ENCODE measurements around the gene NUDCD2. TPM values are rescaled to one million over a fixed set of nuclear protein-coding genes. Genes with fewer than 3 reads are reported as not detected.
A peak's percentile ranks its signal among the peaks of the same experiment; 100 is the strongest.

The NUDCD2 gene
- total and polyA plus RNA-seq, 9 of the 15 experiments (the other 6 are each of a cell fraction or from before 2014, with no cell fraction given) = 14.6 to 76.9 (median 32.5) TPM

DNA sequence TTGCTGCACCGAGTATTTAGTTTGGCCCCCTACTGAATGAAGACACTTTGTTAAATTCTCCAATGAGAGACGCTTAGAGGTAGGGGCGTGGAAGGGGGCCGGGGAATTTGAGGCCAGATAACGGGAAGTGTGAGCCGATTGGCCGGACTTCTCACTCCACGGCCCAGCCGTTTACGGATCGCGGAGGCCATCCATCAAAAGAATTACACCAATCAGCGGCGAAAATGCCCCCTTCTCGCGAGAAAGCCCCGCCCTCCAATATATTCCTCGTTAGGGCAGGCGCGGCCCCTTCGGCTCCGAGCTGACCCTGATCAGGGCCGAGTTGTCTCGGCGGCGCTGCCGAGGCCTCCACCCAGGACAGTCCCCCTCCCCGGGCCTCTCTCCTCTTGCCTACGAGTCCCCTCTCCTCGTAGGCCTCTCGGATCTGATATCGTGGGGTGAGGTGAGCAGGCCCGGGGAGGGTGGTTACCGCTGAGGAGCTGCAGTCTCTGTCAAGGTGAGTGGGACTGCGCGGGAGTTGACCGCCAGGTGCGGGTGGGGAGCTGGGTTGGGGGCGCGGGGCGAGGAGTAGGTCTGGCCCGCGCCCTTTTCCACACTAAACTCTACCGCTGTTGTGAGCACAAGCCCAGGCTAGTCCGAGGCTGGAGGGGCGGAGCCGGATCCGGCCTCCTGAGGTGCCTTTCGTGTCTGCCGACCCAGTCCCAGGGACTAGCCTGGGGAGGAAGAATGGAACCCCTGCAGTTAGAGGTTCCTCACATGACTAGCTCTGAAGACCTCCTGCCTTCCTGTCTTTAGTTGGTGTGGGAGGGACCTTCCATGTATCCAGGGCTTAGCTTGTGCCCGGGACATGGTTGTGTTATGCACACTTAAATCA lies 22.4 kb downstream of the NUDCD2 start, which contains the start of gene CCNG1 (continued):
- TF ChIP-seq, protein P1, sequence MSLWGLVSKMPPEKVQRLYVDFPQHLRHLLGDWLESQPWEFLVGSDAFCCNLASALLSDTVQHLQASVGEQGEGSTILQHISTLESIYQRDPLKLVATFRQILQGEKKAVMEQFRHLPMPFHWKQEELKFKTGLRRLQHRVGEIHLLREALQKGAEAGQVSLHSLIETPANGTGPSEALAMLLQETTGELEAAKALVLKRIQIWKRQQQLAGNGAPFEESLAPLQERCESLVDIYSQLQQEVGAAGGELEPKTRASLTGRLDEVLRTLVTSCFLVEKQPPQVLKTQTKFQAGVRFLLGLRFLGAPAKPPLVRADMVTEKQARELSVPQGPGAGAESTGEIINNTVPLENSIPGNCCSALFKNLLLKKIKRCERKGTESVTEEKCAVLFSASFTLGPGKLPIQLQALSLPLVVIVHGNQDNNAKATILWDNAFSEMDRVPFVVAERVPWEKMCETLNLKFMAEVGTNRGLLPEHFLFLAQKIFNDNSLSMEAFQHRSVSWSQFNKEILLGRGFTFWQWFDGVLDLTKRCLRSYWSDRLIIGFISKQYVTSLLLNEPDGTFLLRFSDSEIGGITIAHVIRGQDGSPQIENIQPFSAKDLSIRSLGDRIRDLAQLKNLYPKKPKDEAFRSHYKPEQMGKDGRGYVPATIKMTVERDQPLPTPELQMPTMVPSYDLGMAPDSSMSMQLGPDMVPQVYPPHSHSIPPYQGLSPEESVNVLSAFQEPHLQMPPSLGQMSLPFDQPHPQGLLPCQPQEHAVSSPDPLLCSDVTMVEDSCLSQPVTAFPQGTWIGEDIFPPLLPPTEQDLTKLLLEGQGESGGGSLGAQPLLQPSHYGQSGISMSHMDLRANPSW (CRISPR knock-in tag; IDR thresholded peaks at IDR 0.05) = no peak
- TF ChIP-seq, protein P2, sequence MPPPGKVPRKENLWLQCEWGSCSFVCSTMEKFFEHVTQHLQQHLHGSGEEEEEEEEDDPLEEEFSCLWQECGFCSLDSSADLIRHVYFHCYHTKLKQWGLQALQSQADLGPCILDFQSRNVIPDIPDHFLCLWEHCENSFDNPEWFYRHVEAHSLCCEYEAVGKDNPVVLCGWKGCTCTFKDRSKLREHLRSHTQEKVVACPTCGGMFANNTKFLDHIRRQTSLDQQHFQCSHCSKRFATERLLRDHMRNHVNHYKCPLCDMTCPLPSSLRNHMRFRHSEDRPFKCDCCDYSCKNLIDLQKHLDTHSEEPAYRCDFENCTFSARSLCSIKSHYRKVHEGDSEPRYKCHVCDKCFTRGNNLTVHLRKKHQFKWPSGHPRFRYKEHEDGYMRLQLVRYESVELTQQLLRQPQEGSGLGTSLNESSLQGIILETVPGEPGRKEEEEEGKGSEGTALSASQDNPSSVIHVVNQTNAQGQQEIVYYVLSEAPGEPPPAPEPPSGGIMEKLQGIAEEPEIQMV (tag; conservative IDR thresholded peaks at IDR 0.05; ENCODE audit: low read depth) = no peak
- TF ChIP-seq, protein P3, sequence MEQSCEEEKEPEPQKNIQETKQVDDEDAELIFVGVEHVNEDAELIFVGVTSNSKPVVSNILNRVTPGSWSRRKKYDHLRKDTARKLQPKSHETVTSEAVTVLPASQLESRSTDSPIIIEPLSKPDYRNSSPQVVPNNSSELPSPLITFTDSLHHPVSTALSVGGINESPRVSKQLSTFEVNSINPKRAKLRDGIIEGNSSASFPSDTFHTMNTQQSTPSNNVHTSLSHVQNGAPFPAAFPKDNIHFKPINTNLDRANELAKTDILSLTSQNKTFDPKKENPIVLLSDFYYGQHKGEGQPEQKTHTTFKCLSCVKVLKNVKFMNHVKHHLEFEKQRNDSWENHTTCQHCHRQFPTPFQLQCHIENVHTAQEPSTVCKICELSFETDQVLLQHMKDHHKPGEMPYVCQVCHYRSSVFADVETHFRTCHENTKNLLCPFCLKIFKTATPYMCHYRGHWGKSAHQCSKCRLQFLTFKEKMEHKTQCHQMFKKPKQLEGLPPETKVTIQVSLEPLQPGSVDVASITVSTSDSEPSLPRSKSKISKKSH (CRISPR knock-in tag; IDR thresholded peaks at IDR 0.05) = no peak
- TF ChIP-seq MCM3 (IDR thresholded peaks at IDR 0.05) = no peak
- peak; percentile 73 for TF ChIP-seq TEAD4 (IDR thresholded peaks at IDR 0.05; ENCODE audit: low read length)
- no peak for TF ChIP-seq TEAD4 (CRISPR knock-in tag; IDR thresholded peaks at IDR 0.05; ENCODE audit: borderline replicate concordance)
- TF ChIP-seq CEBPB (tag; IDR thresholded peaks at IDR 0.05) = no peak
- TF ChIP-seq SNRNP70 (optimal IDR thresholded peaks at IDR 0.05; ENCODE audit: low read depth, low read length) = no peak
- peak; percentile 45 for TF ChIP-seq HNRNPLL (IDR thresholded peaks at IDR 0.05; ENCODE audit: low read depth, low read length, poor library complexity, severe bottlenecking)
- TF ChIP-seq SIRT6 (IDR thresholded peaks at IDR 0.05; ENCODE audit: low read depth, low read length) = no peak
- no peak for TF ChIP-seq SMARCA5 (IDR thresholded peaks at IDR 0.05)
- TF ChIP-seq L3MBTL2 (IDR thresholded peaks at IDR 0.05) = 0 out of 2 replicates have a peak, but pooled peaks have one; percentile 25
- no peak for TF ChIP-seq ZNF146 (CRISPR knock-in tag; IDR thresholded peaks at IDR 0.05; ENCODE audit: unreplicated experiment)
- peak; percentile 72; the same call in 1 of the 2 replicates for TF ChIP-seq KAT7 (CRISPR knock-in tag; IDR thresholded peaks at IDR 0.05; ENCODE audit: borderline replicate concordance)
- no peak for TF ChIP-seq ZNF586 (CRISPR knock-in tag; conservative IDR thresholded peaks at IDR 0.05)
- TF ChIP-seq ZNF23 (CRISPR knock-in tag; IDR thresholded peaks at IDR 0.05) = no peak
- no peak for TF ChIP-seq NFE2L1 (tag; IDR thresholded peaks at IDR 0.05; ENCODE audit: borderline replicate concordance, low read depth)
- peak; percentile 100 for TF ChIP-seq POLR2G (IDR thresholded peaks at IDR 0.05; ENCODE audit: low read depth, low read length)
- TF ChIP-seq, protein P4, sequence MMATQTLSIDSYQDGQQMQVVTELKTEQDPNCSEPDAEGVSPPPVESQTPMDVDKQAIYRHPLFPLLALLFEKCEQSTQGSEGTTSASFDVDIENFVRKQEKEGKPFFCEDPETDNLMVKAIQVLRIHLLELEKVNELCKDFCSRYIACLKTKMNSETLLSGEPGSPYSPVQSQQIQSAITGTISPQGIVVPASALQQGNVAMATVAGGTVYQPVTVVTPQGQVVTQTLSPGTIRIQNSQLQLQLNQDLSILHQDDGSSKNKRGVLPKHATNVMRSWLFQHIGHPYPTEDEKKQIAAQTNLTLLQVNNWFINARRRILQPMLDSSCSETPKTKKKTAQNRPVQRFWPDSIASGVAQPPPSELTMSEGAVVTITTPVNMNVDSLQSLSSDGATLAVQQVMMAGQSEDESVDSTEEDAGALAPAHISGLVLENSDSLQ (IDR thresholded peaks at IDR 0.05) = peak; percentile 99
- no peak for TF ChIP-seq NCOA1 (IDR thresholded peaks at IDR 0.05; ENCODE audit: low read depth)
- peak; percentile 92 for TF ChIP-seq ZBTB7A (IDR thresholded peaks at IDR 0.05; ENCODE audit: borderline replicate concordance, control insufficient read depth, low read depth, low read length)
- TF ChIP-seq KLF16 (IDR thresholded peaks at IDR 0.05) = no peak

All from K562 (cell line).